A673 (cell line): ENCODE data around the gene LRRN4. TPM values are rescaled to one million over a fixed set of nuclear protein-coding genes. Genes with fewer than 3 reads are reported as not detected.

Experiments used
- BruUV-seq: library from RNA; stranded (reverse); fragments of 400-500 nt; replicated peaks from 2 replicates; lab custom pipeline; 2021; lab: Mats Ljungman, UMichigan
- CTCF ChIA-PET: fragments of 300-600 bp; sonication (Branson Sonifier 250); formaldehyde crosslinking; loops from one replicate; lab custom pipeline; 2022; ENCODE audit warnings: antibody characterized with exemption; lab: Charles Lee
- POLR2A ChIA-PET: fragments of 300-600 bp; sonication (Branson Sonifier 250); formaldehyde crosslinking; loops from one replicate; lab custom pipeline; 2022; ENCODE audit warnings: antibody characterized with exemption; ENCODE audit not compliant: low non-redundant PET; lab: Charles Lee
- DNase-seq: peaks from one replicate; pipeline ENCODE4 v3.0.0-alpha.2; 2015; ENCODE audit warnings: low spot score
- H3K27ac ChIP-seq: fragments of 200-600 bp; sonication (generic); 2 replicates; pipeline ENCODE4 v1.5.1; 2016; ENCODE audit warnings: mixed run types, low read depth, mild to moderate bottlenecking, mixed read lengths, antibody characterized with exemption, low read length; ENCODE audit not compliant: poor library complexity, severe bottlenecking
- H3K27me3 ChIP-seq: fragments of 200-600 bp; sonication (generic); replicated peaks from 2 replicates; pipeline ENCODE4 v1.6.1; 2017; ENCODE audit warnings: mixed run types, low read depth, mild to moderate bottlenecking, mixed read lengths, antibody characterized with exemption, low read length; ENCODE audit not compliant: insufficient read depth, poor library complexity
- H3K36me3 ChIP-seq: fragments of 200-600 bp; sonication (generic); 2 replicates; pipeline ENCODE4 v1.6.1; 2016; ENCODE audit warnings: mixed run types, mild to moderate bottlenecking, mixed read lengths, antibody characterized with exemption, low read length; ENCODE audit not compliant: insufficient read depth, poor library complexity, severe bottlenecking
- H3K4me1 ChIP-seq: fragments of 200-600 bp; sonication (generic); 2 replicates; pipeline ENCODE4 v1.6.1; 2017; ENCODE audit warnings: mixed run types, mild to moderate bottlenecking, mixed read lengths, antibody characterized with exemption, low read length; ENCODE audit not compliant: insufficient read depth, poor library complexity, severe bottlenecking
- H3K4me3 ChIP-seq: fragments of 200-600 bp; sonication (generic); 2 replicates; pipeline ENCODE4 v1.5.1; 2016; ENCODE audit warnings: low read depth, mixed run types, mild to moderate bottlenecking, mixed read lengths, low read length; ENCODE audit not compliant: poor library complexity, severe bottlenecking
- H3K9me3 ChIP-seq: fragments of 200-600 bp; sonication (generic); 2 replicates; pipeline ENCODE4 v1.6.1; 2016; ENCODE audit warnings: mixed run types, low read depth, mild to moderate bottlenecking, mixed read lengths, antibody characterized with exemption, low read length; ENCODE audit not compliant: poor library complexity, severe bottlenecking
- EZH2 ChIP-seq: fragments of 200-600 bp; sonication (generic); IDR thresholded peaks from 2 replicates; pipeline ENCODE4 v1.6.1; 2017; ENCODE audit warnings: borderline replicate concordance, low read depth, mild to moderate bottlenecking, mixed read lengths, antibody characterized with exemption, low read length; ENCODE audit not compliant: poor library complexity, severe bottlenecking
- intact Hi-C: fragments of 100-400 bp; cut with micrococcal nuclease; formaldehyde crosslinking; loops from one replicate; pipeline ENCODE4 v1.10.0; 2022; ENCODE audit not compliant: unreplicated experiment
- total RNA-seq: library from RNA; stranded (reverse); gene quantifications from 2 replicates; pipeline ENCODE4 v1.2.3, GENCODE V29; 2021
- TF ChIP-seq, protein P1 (sequence below): fragments of 300-800, 200-600 bp; sonication (generic); conservative IDR thresholded peaks from 2 replicates; pipeline ENCODE4 v1.5.1; 2017; ENCODE audit warnings: low read depth, mild to moderate bottlenecking, antibody characterized with exemption, low read length, moderate library complexity, mixed read lengths

LRRN4 gene
- total RNA-seq, 1 experiment from 2014 or later: not detected

DNA sequence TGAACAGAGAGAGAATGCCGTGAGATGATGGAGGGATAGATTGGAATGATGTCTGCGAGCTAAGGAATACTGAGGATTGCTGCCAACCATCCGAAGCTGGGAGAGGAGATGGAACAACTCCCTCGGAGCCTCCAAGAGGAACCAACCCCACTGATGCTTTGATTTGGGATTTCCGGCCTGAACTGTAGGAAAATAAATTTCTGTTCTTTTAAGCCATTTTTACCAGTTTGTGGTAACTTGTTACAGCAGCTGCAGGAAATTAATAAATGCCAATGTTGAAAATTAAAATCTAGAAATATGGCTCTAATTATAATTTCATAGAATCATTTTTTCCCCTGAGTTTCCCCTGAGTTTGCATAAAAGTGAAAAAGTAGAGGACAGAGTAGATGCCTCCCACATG lies 14.1 kb downstream of the LRRN4 start:
- no TSS peak for BruUV-seq
- Histone ChIP-seq H3K27me3 (no peaks in the 10 kb centered on the region), H3K36me3 (peaks cover 37% of the 10 kb centered on the region), H3K27ac (no peak overlapping the region), H3K4me1 (no peaks in the 10 kb centered on the region), H3K4me3 (no peak overlapping the region), H3K9me3 (no peaks in the 10 kb centered on the region)
- CTCF ChIA-PET: no interaction called here
- no peak for DNase-seq
- intact Hi-C loops: no loop called here
- POLR2A ChIA-PET: no interaction called here
- no peak for TF ChIP-seq EZH2
- TF ChIP-seq, protein P1, sequence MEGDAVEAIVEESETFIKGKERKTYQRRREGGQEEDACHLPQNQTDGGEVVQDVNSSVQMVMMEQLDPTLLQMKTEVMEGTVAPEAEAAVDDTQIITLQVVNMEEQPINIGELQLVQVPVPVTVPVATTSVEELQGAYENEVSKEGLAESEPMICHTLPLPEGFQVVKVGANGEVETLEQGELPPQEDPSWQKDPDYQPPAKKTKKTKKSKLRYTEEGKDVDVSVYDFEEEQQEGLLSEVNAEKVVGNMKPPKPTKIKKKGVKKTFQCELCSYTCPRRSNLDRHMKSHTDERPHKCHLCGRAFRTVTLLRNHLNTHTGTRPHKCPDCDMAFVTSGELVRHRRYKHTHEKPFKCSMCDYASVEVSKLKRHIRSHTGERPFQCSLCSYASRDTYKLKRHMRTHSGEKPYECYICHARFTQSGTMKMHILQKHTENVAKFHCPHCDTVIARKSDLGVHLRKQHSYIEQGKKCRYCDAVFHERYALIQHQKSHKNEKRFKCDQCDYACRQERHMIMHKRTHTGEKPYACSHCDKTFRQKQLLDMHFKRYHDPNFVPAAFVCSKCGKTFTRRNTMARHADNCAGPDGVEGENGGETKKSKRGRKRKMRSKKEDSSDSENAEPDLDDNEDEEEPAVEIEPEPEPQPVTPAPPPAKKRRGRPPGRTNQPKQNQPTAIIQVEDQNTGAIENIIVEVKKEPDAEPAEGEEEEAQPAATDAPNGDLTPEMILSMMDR: no peak

GRCh38 chr20:6038256-6038655 lies 15.6 kb downstream of the LRRN4 start:
- no peaks in the 10 kb centered on the region for H3K27me3 ChIP-seq
- TF ChIP-seq, protein P1: no peak
- no peak for TF ChIP-seq EZH2
- ChIA-PET POLR2A (no interaction called here), CTCF (no interaction called here)
- no peak for DNase-seq
- no peak overlapping the region for H3K27ac ChIP-seq
- H3K4me1 ChIP-seq: no peaks in the 10 kb centered on the region
- H3K4me3 ChIP-seq: no peak overlapping the region
- intact Hi-C loops: no loop called here
- BruUV-seq: no TSS peak
- peaks cover 42% of the 10 kb centered on the region for H3K36me3 ChIP-seq
- H3K9me3 ChIP-seq: no peaks in the 10 kb centered on the region

GRCh38 chr20:6037082-6037481 lies 16.8 kb downstream of the LRRN4 start:
- CTCF ChIA-PET: no interaction called here
- Histone ChIP-seq H3K4me3 (no peak overlapping the region), H3K27ac (no peak overlapping the region), H3K36me3 (peaks cover 42% of the 10 kb centered on the region), H3K27me3 (no peaks in the 10 kb centered on the region), H3K9me3 (no peaks in the 10 kb centered on the region), H3K4me1 (no peaks in the 10 kb centered on the region)
- intact Hi-C loops: no loop called here
- POLR2A ChIA-PET: no interaction called here
- no peak for TF ChIP-seq EZH2
- TF ChIP-seq, protein P1: no peak
- BruUV-seq: no TSS peak
- no peak for DNase-seq
